Measurements from ENCODE around the gene RPS19BP1. TPM values are rescaled to one million over a fixed set of nuclear protein-coding genes. Genes with fewer than 3 reads are reported as not detected.

Gene RPS19BP1
- polyA plus RNA-seq, 1 experiment = 66.7 TPM

GRCh38 chr22:39490966-39491680 is 41.4 kb downstream of the RPS19BP1 start:
- no peaks in the 10 kb centered on the region for H3K27me3 ChIP-seq (ENCODE audit: control insufficient read depth, insufficient read depth, low read length)
- no peak overlapping the region for H3K4me3 ChIP-seq (ENCODE audit: low read depth, low read length)
- no peak for DNase-seq (ENCODE audit: low read depth)
- ChIA-PET POLR2A (no interaction called here), CTCF (interaction anchor here (1.2 to 3.1 kb wide), 3 partner anchors 25 to 55 kb away, joined by 3 to 13 read pairs (median 4); no protein-coding TSS in a partner anchor)
- no peaks in the 10 kb centered on the region for H3K36me3 ChIP-seq (ENCODE audit: control insufficient read depth, insufficient read depth, low read length)
- no peak for TF ChIP-seq CTCF (IDR thresholded peaks at IDR 0.05; ENCODE audit: insufficient read depth, low read depth, low read length)

GRCh38 chr22:39490135-39490798 is 42.3 kb downstream of the RPS19BP1 start:
- ChIA-PET POLR2A (no interaction called here), CTCF (interaction anchor here (0.6 to 3.1 kb wide), 6 partner anchors 14 to 425 kb away, joined by 3 to 13 read pairs (median 3); no protein-coding TSS in a partner anchor)
- no peaks in the 10 kb centered on the region for H3K36me3 ChIP-seq (ENCODE audit: control insufficient read depth, insufficient read depth, low read length)
- H3K4me3 ChIP-seq (ENCODE audit: low read depth, low read length) = no peak overlapping the region
- no peak for TF ChIP-seq CTCF (IDR thresholded peaks at IDR 0.05; ENCODE audit: insufficient read depth, low read depth, low read length)
- DNase-seq (ENCODE audit: low read depth) = no peak
- H3K27me3 ChIP-seq (ENCODE audit: control insufficient read depth, insufficient read depth, low read length) = no peaks in the 10 kb centered on the region

GRCh38 chr22:39489094-39490068 is 43.2 kb downstream of the RPS19BP1 start:
- POLR2A ChIA-PET = no interaction called here

GRCh38 chr22:39488563-39489083 is 43.9 kb downstream of the RPS19BP1 start:
- CTCF ChIA-PET = no interaction called here
- POLR2A ChIA-PET = no interaction called here

More at GRCh38 chr22:39489094-39490068, 43.2 kb downstream of the RPS19BP1 start:
- DNase-seq (ENCODE audit: low read depth) = no peak
- no peak for TF ChIP-seq CTCF (IDR thresholded peaks at IDR 0.05; ENCODE audit: insufficient read depth, low read depth, low read length)
- H3K4me3 ChIP-seq (ENCODE audit: low read depth, low read length) = no peak overlapping the region
- no peaks in the 10 kb centered on the region for H3K36me3 ChIP-seq (ENCODE audit: control insufficient read depth, insufficient read depth, low read length)
- no peaks in the 10 kb centered on the region for H3K27me3 ChIP-seq (ENCODE audit: control insufficient read depth, insufficient read depth, low read length)
- CTCF ChIA-PET = interaction anchor here (0.6 to 3.1 kb wide), 6 partner anchors 13 to 424 kb away, joined by 3 to 13 read pairs (median 3); no protein-coding TSS in a partner anchor

More at GRCh38 chr22:39488563-39489083, 43.9 kb downstream of the RPS19BP1 start:
- H3K27me3 ChIP-seq (ENCODE audit: control insufficient read depth, insufficient read depth, low read length) = no peaks in the 10 kb centered on the region; the same call in 1 of the 2 replicates
- H3K36me3 ChIP-seq (ENCODE audit: control insufficient read depth, insufficient read depth, low read length) = no peaks in the 10 kb centered on the region
- H3K4me3 ChIP-seq (ENCODE audit: low read depth, low read length) = no peak overlapping the region
- TF ChIP-seq CTCF (IDR thresholded peaks at IDR 0.05; ENCODE audit: insufficient read depth, low read depth, low read length) = no peak
- DNase-seq (ENCODE audit: low read depth) = no peak

All from BJ (cell line).